Femur (tissue), 1 donor: Measurements from ENCODE around the gene C1QTNF12.

Source experiments
- DNase-seq: peaks from one replicate; pipeline ENCODE4 v3.0.0-alpha.2; 2017

C1QTNF12 gene

DNA sequence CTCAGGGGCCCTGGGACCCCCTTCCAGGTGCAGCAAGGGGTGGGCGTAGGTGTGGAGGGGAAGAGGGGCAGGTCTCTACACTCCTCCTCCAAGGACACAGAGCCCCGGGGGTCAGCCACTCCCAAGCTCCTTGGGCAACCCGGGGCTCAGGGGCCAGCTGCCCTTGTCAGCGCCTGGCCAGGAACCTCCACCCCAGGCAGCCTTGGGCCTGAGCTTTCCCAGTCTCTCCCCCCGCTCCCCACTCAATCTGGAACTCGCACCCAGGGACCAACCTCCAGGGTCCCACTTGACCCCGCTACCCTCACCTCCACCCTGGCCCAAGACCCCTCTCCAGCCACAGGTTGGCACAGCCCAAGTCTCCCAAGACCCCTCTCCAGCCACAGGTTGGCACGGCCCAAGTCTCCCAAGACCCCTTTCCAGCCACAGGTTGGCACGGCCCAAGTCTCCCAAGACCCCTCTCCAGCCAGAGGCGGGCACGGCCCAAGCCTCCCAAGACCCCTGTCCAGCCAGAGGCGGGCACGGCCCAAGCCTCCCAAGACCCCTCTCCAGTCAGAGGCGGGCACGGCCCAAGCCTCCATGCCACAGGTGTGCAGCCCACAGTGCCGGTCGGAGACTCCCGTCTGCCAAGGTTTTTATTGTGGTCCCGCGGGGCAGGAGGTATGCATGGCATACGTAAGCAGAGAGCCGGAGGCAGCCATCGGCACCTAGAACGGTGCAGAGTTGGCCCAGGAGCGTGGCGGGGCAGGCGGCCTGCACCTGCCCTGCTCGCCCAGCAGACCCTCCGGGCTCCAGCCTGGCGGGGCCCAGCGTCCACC is 35.6 kb downstream of the C1QTNF12 start:
- peak; percentile 15 for DNase-seq

DNA sequence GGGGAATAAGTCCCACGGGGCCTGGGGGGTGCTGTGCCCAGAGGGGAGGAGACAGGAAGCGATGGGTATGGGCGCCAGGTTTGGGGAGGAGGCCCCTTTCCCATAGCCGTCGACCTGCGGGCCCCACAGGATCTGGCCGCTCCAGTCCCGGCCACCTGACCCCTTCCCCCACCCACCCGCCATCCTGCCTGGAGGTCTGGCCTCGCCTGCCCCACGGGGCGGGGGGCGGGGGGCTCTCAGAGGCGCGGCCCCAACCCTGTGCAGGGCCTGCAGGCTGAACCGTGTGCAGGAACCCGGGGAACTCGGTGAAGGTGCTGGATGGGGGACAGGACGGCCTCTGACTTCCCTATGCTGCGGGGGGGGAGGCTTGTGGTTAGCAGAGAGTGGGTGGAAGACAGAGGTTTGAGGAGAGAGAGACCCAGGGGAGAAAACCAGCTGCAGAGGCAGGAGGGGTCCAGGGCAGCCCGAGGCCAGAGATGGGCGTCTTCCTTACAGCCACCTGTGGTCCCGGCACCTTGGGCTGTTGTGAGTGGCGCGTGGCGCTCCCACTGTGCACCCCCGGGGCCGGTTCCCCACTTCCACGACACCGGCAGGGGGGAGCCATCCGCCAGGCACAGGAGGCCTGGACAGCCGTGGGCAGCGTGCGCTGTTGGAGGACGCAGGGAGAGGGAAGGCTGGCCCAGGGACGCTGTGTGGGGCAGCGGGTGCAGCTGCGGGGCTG is 37.6 kb downstream of the C1QTNF12 start:
- peak; percentile 51 for DNase-seq

DNA sequence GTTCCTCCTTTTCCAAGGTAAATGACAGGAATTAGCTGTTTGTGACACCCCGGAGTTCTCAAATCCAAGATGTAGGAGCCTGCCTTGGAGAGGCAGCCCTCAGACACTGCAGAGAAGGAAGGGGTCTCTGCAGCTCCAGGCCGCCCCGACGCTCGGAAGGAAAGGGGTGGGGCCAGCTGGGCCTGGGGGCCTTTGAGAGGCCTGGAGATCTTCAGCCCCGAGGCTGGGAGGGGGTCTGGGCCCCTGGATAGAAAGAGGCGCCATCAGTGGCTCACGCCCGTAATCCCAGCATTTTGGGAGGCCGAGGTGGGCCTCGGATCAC is 39.0 kb downstream of the C1QTNF12 start:
- DNase-seq = no peak

DNA sequence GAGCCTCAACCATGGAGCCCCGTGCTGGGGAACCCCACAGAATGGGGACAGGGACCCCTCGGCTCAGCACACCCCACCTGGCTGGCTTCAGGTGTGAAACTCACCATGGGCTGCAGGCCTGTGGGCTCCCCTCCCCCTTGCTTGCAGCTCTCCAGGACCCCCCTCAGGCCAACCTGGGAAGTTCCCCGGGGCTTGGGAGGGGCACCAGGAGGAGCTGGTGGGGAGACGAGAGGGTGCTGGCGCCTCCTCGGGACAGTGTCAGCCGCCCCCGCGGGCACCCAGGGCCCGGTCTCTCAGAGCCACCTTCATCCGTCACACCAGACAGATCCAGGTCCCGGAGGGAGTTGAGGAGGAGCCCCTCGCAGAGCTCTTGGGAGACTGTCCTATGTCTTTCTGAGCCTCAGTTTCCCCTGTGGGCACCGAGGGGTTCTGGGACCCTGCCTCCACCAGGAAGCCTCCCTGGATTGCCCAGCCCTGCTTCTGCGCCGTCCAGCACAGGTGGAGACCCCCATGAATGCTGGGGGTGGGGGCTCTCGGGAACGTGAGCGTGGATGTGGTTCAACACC is 39.5 kb downstream of the C1QTNF12 start:
- DNase-seq = peak; percentile 19

DNA sequence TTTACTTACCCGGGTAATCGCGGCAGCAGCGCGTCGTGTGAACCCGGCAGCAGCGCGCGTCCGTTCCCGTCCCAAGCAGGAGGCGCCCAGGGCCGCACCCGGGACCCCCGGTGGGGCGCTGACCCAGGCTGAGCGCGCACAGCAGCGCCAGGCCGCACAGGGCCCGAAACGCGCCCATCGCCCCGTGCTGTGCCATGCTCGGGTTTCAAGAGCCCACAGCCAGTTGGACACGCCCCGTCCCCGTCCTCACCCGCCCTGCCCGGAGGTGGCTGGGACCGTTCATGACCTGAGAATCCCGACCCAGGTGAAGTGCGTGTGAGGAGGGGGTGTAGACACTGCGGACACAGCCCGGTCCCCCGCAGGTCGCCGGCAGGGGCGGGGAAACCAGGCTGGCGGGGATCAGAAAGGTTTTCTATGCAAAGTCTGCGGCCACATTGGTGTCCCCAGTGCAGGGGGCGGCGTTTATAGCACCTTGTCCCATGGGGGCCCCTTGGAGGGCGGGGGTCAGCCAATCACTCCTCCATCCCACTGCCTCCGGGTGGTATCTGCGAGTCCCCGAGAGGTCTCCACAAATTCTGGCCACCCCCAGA is 40.1 kb downstream of the C1QTNF12 start, which contains the start of gene TNFRSF18:
TNFRSF18 (minus strand) TSS at position 217 of the 590 bp plus-strand sequence; CDS start at position 196, 21 bp downstream.
- peak; percentile 33 for DNase-seq

DNA sequence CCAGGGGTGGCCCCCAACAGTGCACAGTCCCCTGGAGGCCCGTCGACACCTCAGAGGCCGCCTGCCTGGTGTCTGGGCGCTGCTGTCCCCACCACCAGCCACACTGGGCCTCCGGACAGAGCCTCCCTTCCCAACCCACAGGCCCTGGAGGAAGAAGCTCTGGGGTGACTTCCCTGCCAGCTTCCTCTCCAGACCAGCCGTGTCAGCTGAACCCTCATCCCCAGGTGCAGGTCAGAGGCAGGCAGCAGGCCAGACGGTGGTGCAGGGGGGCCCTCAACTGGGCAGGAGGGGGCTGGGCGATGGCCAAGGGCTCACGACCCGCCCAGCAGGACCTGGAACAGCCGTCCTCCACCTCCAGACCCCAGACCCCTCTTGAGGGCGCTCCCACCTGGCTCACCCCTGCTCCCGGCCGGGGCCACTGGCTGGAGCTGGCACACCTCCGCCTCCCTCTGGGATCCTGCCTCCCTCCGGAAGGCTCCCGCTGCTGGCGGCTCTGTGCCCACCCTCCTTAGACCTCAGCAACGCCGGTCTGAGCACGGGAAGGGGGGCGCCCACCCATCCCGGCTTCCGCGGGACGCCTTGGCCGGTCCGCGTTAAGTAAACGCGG is 40.6 kb downstream of the C1QTNF12 start:
- DNase-seq = peak; percentile 24

DNA sequence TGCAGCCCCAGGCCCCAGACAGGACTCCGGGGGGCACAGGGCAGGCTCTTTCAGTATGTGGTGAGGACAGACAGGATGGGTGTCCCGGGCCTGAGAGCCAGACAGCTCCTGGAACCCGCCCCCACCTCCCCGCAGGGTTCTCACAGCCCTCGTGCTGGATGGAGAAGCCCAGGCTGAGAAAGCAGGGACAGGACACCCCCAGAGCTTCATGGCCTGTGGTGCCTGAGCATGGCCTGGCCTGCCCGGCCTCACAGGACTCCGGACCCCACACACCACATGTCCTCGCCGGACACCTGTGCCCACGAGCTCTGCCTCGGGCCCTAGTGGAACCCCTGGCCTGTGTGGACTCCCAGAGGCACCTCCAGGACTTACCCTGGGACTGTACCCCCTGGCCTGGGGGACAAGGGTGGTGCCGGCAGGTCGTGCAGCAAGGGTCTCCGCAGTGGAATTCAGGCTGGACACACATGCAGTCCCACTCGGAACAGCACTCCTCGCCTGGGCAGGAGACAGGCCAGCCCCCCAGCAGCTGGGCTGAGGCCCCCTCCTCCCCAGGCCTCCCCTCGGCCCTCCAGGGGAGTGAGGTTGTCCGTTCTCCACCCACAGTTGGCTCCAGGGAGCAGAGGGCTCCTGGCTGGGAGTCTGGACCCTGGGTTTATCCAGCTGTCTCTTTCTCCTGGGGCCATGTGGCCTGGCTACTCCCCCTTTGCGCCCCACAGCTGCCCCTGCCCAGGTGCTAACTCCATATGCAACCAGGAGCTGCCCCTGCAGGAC is 41.3 kb downstream of the C1QTNF12 start:
- peak; percentile 20 for DNase-seq

DNA sequence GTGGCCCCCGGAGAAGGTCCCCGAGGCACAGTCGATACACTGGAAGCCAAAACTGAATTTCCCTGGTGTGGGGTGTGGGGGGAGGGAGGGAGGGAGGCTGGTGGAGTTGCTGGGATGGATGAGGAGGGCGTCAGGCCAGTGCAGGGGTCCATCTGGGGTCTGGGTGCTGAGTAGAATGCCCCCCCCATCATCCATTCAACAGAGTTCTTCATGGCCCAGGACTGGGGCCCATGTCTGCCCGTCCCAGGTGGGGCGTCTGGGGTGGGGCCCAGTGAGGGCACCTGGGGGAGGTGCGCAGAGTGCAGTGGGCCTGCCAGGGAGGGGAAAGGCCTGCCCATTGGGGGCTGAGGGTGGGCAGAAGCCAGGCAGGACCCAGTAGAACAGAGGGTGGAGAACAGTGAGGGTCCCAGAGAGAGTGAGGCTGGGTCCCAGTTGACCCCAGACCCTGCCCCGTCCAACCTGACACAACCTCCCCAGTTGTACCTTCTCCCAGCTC is 42.0 kb downstream of the C1QTNF12 start:
- DNase-seq = peak; percentile 11

DNA sequence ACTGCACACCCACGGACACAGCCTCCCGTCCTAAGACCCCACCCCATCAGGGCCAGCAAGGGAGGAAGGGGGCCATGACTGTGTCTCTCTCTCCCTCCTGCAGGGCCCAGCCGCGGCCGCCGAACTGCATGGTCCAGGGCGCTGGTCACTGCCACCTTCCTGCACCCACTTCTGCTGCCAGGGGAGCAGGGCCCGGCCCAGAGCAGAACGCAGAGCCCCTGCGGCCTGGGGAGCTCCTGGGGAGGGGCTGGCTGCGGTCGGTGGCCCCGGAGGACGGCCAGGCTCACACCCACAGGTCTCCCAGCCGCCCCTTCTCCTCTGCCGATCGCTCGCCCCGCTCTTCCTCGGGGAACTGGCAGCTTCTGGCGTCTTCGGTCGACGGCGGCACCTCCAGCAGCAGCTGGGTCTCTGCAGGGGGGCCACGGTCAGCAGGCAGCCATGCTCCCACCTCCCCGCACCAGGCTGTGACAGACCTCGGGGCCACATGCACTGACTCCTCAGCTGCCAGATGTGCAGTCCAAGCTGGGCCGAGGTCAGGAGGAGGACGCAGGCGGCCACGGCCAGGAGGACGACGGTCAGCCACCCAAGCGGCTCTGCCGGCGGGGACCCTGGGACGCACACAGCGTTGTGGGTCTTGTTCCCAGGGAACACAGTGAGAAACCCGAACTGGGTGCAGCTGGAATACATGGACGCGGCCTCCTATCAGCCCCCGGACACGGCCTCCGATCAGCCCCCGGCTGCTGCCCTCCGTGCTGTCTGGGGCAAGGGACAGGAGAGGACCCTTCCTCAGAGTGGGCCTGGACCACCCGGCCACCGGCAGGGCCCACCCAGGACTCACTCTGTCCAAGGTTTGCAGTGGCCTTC is 42.7 kb downstream of the C1QTNF12 start:
- peak; percentile 33 for DNase-seq

DNA sequence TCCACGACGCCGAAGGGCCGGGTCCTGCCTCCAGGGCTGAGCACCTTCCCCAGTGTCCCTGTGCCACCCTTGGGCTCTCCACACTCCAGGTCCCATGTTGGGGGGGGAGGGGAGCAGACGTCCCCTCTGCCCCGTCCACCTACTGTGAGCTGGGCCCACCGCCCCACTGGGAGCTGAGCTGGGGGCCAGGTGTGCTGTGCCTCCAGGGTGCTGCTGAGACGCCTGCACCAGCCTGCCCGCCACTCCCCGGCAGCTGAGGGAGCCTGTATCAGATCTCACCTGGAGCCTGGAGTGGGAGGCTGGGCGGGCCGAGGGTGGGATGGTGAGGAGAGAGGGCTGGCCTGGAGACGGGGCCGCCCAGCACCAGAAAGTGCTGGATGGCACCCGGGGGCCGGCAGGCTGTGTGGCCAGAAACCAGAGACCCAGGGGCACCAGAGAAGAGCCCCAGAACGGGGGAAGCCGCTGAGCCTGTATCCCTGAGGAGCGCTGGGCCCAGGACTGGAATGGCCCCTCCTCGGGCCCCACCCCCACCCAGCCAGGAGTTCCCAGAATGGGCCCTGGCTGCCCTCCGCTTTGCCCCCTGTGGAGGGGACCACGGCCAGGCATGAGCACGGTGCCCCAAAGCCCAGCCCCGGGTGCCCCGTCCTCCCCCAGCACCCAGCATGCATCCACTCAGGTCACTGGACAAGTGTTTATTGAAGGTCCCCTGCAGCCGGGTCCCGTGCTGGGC is 43.5 kb downstream of the C1QTNF12 start:
- peak; percentile 21 for DNase-seq

DNA sequence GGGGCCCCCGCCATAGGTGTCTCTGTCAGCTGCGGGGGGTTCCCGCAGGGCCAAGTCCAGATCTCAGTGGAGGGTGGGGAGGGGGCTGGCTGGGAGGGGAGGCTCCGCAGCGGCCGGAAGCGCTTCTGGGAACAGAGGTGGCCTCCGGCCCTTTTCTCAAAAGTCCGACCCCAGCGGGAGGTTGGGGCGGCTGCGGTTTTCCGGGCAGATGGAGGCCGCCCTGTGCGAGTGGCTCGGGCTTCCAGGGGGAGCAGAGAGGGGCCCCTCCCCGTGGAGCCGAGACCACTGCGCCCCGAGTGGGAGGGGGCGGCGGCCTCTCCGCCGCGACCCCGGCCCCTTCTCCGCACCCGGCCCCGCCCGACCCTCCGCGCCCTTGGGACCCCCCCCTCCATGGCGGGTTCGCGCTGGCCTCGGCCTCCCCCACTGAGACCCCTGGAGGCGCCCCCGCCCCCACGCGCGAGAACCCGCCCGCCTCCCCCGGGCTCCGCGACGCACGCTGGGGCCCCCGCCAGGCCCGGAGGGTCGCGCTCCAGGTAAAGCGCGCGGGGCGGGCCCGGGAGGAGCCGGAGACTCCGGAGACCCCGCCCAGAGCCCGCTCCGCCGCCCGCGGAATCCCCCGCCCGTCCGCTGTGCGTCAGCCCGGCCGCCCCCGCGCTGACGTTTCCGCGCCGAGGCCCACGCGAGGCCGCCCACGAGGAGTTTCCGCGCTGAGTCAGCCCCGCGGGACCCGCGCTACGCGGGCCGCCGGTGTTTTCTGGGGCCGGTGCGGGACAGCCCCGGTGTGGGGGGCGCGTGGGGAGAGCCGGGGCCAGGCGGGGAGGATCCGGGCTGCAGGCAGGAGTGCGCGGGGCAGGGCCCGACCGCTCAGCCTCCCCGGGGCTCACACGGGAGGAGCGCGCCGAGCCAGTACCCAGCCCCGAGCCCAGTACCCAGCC is 45.4 kb downstream of the C1QTNF12 start:
- peak; percentile 69 for DNase-seq

DNA sequence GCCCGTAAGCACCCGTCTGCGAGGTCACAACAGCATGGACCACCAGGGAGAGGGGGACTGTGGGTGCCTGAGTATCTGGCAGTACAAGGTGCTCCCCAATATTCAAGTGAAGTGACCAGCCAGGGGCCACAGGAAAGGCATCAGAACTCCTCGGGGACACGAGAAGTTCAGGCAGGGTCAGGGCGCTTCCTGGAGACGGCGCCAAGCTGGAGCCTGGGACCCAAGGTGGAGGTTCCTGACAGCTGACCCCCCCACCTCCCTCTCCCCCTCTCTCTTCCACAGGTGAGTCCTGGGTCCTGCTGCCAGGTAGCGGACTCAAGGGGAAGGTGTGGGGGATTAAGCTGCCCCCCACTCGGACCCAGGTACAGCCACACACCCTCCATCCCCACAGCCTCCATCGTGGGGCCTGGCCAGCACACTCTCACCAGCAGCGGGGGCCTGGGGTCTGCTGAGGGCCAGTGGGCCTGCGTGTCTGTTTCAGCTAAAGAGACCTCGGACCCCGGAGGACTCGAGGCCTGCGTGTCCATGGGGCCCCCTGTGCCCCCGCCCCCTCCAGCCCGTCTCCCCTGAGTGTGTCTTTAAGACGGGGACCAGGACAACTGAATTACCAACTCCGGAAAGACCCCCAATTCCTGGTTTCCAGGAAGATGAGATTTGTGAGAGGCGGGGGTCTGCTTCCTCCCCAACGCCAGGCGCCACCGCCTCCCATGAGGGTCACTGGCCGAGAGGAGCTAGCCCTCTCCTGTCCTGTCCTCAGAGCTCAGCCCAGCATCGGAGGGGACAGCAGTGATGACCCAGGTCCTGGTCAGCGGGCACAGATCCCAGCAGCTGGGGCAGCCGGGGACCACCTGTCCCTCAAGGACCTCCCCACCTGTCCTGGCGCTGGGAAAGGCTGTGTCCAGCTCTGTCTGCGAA is 46.3 kb downstream of the C1QTNF12 start:
- DNase-seq = peak; percentile 19

DNA sequence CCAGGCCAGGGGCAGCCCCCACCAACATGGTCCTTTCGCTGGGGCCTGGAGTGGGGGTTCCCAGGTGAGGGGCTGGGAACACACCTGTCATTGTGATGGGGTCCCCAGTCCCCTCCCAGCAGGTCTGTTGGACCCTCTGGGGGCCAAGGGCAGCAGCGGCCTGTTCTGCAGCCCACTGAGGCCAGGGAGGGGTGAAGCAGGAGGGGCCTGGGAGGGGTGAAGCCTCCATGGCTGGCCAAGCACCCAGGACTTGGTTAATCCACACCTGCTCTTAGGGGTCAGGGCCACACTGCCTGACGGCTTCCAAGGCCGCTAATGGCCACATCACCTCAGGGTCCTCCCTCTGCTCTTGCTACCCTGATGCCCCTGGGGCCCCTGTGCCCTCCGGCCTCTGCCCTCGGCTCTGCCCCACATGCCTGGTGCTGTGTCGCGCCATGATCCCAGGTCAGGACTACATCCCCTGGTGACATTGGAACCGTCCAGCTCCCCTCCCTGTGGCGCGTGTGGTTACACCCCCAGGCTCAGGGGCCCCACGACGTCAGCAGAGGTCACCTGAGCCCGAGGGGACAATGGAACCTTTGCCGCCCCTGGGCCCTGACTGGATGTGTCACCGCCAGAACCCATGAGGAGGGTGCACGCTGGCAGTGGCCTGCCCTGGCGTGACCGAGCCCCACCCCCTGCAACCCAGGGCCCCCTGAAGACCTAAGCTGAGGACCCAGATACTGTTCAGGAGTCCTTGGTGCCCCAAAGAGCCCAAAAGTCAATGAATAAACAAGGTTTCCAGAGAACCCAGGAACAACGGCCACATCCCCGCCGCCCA is 47.2 kb downstream of the C1QTNF12 start:
- peak; percentile 12 for DNase-seq

DNA sequence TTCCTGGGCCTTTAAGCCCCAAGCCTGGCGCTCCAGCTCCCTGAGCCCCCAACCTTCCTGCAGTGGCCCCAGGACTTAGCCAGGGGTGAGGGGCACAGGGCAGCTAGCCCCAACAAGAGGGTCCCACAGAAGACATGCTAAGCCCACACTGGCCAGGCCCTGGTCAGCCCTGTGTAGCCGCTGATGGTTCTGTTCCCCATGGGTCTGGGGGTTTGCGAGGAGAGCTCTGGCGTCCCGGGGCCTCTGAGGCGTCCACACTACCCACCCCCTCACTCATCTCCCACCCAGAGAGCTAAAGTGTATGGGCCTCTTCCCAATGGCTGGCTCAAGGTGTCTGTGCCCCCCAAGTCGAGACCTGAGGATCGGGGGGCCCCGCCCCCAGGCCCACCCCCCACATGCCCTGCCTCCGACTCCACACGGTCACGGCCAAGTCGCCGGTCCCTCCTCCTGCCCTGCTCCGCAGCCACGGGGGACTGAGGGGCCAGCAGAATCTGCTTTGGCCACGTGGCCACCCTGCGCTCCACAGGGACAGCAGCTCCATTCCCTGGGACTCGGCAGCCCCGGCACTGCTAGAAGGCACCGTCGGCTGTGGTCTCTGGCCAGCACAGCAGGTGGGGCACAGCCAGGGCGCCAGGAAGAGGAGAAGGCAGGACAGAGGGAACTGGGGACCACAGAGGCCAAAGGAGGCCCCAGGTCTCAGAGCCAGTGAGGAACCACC is 47.9 kb downstream of the C1QTNF12 start:
- DNase-seq = peak; percentile 13

DNA sequence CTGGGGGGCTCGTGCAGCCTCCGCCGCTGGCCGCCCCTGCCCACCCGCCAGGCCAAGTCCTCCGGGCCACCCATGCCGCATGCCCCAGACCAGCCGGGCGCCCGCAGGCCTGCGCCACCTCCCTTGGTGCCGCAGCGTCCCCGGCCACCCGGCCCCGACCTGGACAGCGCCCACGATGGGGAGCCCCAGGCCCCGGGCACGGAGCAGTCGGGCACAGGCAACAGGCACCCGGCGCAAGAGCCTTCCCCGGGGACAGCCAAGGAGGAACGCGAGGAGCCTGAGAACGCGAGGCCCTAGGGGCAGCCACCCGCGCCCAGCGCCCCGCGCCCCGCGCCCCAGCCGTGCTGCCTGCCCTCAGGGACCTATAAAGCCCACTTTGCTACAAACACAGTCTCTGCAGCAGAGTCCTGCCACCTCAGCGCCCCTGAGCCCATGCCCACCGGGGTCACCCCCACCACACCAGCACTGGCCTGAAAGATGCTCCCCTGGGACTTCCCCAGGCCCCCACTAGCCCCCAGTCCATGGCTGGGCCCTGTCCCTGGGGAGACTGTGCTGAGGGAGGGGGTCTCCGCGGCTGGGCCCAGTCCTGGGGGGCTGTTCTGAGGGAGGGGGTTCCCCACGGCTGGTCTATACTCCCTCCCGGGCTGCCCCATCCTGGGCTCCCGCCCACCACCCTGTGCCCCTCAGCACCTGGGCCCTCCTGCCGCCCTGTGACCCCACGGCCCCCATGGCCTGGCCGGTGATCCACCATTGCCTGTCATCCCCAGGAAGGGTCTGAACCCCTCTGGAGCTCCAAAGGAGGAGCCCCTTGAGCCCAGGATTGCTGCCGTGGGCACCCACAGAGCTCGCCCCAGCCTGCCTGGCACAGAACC is 48.7 kb downstream of the C1QTNF12 start:
- peak; percentile 15 for DNase-seq

DNA sequence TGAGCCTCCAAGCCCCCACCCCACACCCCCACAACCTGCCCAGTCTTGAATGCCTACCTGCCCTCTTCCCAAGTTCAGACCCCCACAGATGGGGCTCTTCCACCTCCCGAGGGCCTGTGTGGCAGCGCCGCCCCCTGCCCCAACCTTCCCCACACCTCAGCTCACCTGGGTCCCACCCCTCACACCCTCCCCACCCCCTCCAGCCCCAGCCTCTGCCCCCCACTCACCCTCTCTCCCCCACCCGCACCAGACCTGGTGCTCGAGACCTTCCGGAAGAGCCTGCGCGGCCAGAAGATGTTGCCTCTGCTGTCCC is 49.4 kb downstream of the C1QTNF12 start:
- no peak for DNase-seq
